Measurements from ENCODE around the gene WLS.

DNA sequence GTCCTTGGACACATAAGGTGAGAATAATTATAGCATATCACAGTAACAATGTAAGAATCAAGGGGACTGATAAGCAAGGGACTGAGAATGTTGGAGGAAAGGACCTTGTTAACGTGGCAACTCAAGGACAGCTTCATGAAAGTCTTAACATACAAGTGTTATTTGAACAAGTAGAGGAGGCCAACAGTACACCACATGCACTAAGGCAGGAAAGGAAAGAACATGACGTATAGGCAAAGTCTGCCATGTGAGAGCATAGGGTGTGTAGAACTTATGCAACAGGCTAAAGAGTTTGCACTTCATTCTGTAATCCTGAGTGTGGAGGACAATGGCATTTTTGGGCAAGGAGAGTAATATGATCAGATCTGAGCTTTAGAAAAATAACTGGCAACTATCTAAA lies 148.6 kb downstream of the WLS start:
- TF ChIP-seq, protein P1, sequence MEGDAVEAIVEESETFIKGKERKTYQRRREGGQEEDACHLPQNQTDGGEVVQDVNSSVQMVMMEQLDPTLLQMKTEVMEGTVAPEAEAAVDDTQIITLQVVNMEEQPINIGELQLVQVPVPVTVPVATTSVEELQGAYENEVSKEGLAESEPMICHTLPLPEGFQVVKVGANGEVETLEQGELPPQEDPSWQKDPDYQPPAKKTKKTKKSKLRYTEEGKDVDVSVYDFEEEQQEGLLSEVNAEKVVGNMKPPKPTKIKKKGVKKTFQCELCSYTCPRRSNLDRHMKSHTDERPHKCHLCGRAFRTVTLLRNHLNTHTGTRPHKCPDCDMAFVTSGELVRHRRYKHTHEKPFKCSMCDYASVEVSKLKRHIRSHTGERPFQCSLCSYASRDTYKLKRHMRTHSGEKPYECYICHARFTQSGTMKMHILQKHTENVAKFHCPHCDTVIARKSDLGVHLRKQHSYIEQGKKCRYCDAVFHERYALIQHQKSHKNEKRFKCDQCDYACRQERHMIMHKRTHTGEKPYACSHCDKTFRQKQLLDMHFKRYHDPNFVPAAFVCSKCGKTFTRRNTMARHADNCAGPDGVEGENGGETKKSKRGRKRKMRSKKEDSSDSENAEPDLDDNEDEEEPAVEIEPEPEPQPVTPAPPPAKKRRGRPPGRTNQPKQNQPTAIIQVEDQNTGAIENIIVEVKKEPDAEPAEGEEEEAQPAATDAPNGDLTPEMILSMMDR (conservative IDR thresholded peaks at IDR 0.05), result no peak
- TF ChIP-seq EZH2 (IDR thresholded peaks at IDR 0.05; ENCODE audit: low read depth), result no peak
